ENCODE results near the gene ATP9B.

GRCh38 chr18:79329786-79330185, 260.6 kb downstream of the ATP9B start:
- TF ChIP-seq CTCF (IDR thresholded peaks at IDR 0.05) (no peak), POLR2A (IDR thresholded peaks at IDR 0.05) (no peak)

Measured in right lobe of liver (tissue), 4 donors.